ENCODE measurements around the gene LRRFIP1. TPM values are rescaled to one million over a fixed set of nuclear protein-coding genes. Genes with fewer than 3 reads are reported as not detected.
A peak's percentile ranks its signal among the peaks of the same experiment; 100 is the strongest.

The LRRFIP1 gene
- total and polyA plus RNA-seq, 7 donors, result 42.3 to 108 (median 91.9) TPM

DNA sequence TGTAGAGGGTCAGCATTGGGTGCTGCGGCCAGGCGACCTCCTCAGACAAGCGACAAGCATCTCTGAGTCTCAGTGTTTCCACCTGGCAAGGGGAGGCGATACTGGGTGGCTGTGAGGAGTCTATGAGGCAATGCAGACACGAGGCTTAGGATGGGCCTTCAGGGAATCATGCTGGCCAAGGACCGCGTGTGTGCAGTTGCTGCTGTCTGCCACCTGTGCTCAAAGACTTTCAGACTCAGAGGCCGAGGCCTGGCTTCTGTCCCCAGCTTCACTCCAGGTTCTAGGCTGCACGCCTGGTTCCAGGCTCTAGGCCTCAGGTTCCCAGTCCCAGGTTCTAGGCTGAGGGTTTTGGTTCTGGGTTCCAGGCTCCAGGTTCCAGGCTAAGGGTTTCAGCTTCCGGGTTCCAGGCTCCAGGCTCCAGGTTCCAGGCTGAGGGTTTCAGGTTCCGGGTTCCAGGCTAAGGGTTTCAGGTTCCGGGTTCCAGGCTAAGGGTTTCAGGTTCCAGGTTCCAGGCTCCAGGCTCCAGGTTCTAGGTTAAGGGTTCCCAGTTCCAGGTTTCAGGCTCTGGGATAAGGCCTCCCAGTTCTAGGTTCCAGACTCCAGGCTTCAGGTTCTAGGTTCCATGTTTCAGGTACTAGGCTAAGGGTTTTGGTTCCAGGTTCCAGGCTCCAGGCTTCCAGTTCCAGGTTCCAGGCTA lies 14.8 kb downstream of the LRRFIP1 start:
- intact Hi-C loops (cut with DNase I), result no loop called here
- ATAC-seq (peak; percentile 57 to 75 (median 66)), DNase-seq (peak; percentile 65 to 83)
- Histone ChIP-seq H3K4me1 (peaks cover 77% of the 10 kb centered on the region), H3K9me3 (no peaks in the 10 kb centered on the region), H3K4me3 (no peak overlapping the region), H3K36me3 (ENCODE audit: insufficient read depth in 1 of 2, low read depth in 1 of 2) (no peaks in the 10 kb centered on the region), H3K27me3 (ENCODE audit: insufficient read depth in 3 of 3, low read length in 2 of 3) (no peaks in the 10 kb centered on the region), H3K27ac (peak overlapping the region; percentile 91)
- 53 to 80% (median 63%) methylated on average over 12 of the region's 12 CpGs for WGBS, 3 donors
- no peak for TF ChIP-seq CTCF (IDR thresholded peaks at IDR 0.05)

GRCh38 chr2:237643066-237643465 lies 15.7 kb downstream of the LRRFIP1 start:
- Histone ChIP-seq H3K4me1 (peaks cover 77% of the 10 kb centered on the region), H3K27ac (peak overlapping the region; percentile 91), H3K4me3 (no peak overlapping the region), H3K9me3 (no peaks in the 10 kb centered on the region), H3K36me3 (ENCODE audit: insufficient read depth in 1 of 2, low read depth in 1 of 2) (no peaks in the 10 kb centered on the region), H3K27me3 (ENCODE audit: insufficient read depth in 3 of 3, low read length in 2 of 3) (no peaks in the 10 kb centered on the region)
- ATAC-seq (no peak), DNase-seq (no peak)
- intact Hi-C loops (cut with DNase I), result no loop called here
- TF ChIP-seq CTCF (IDR thresholded peaks at IDR 0.05), result no peak
- 73 to 90% (median 85%) methylated on average over 13 of the region's 13 CpGs for WGBS, 3 donors

- no peak for DNase-seq
- WGBS, 3 donors, result 46 to 65% (median 52%) methylated on average over 14 of the region's 14 CpGs
- intact Hi-C loops (cut with DNase I), result no loop called here
These were observed 16.4 kb downstream of the LRRFIP1 start for GRCh38 chr2:237643582-237644380.

DNA sequence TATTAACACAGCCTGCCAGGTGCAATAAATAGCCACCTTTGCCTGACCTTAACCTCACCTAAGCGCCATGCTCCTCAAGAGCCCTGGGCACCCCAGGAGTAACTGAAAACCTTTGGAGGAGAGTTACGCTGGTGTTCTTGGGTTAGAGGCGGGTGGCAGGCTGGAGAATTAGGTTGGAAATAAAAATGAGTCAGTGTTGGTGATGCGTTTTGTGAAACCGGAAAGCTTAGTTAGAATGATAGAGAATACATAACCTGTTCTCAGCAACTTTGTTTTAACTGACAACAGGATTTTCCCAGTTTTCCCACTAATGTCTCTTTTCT lies 17.0 kb downstream of the LRRFIP1 start:
- Histone ChIP-seq H3K27me3 (ENCODE audit: insufficient read depth in 3 of 3, low read length in 2 of 3) (no peaks in the 10 kb centered on the region), H3K4me1 (peaks cover 64% of the 10 kb centered on the region), H3K9me3 (no peaks in the 10 kb centered on the region), H3K4me3 (no peak overlapping the region), H3K36me3 (ENCODE audit: insufficient read depth in 1 of 2, low read depth in 1 of 2) (no peaks in the 10 kb centered on the region), H3K27ac (peak overlapping the region; percentile 91)
- ATAC-seq (peak; percentile 53 to 64 (median 58)), DNase-seq (no peak)
- intact Hi-C loops (cut with DNase I), result no loop called here
- 26 to 49% (median 35%) methylated on average over 5 of the region's 5 CpGs for WGBS, 3 donors
- TF ChIP-seq CTCF (IDR thresholded peaks at IDR 0.05), result no peak

More at GRCh38 chr2:237643582-237644380, 16.4 kb downstream of the LRRFIP1 start:
- no peak overlapping the region for H3K4me3 ChIP-seq
- no peaks in the 10 kb centered on the region for H3K9me3 ChIP-seq
- no peaks in the 10 kb centered on the region for H3K27me3 ChIP-seq (ENCODE audit: insufficient read depth in 3 of 3, low read length in 2 of 3)
- peak; percentile 48 to 60 (median 53) for ATAC-seq
- peak overlapping the region; percentile 91 for H3K27ac ChIP-seq
- H3K4me1 ChIP-seq, result peaks cover 70% of the 10 kb centered on the region
- no peak for TF ChIP-seq CTCF (IDR thresholded peaks at IDR 0.05)
- no peaks in the 10 kb centered on the region for H3K36me3 ChIP-seq (ENCODE audit: insufficient read depth in 1 of 2, low read depth in 1 of 2)

Data from psoas muscle (tissue), 8 donors.